Right kidney (tissue), 1 donor: Measurements from ENCODE around the gene CABLES2.

Source experiments
- DNase-seq: peaks from one replicate; pipeline ENCODE4 v3.0.0-alpha.2; 2016

The CABLES2 gene

DNA sequence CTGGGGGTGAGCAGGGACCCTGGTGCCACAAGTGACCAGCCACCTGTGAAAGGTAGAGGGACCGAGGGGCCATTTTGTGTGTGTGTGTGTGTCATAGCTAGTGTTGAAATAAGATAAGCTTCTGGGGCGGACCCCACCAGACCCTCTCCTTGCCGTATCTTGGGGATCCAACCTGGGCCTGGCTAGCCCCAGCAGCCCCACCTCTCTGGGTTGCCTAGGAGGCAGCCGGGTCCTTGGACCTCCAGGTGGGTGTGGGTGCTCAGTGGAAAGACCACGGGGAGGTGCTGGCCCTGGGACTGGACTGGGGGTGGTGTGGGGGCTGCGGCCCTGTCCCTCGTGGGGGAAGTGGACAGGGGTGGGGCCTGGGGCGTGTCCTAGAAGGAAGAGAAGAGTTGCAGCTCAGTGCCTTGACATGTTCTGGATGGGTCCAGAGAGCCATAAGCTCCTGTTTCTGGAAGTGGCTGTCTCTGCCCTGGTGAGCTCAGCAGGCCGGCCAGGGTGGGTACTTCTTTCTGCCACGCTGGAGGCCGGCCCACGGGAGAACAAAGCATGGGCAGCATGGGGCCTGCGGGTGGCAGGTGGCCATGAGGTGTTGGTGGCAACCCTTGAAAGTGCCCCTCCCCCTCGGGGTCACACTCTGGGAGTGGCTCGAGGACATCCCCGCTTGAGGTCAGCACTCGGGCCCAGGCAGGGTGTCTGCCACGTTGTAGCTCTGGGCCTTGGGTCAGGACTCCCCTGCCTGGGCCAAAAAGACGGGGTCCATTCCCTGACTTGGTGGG, 11.8 kb upstream of the CABLES2 start:
- no peak for DNase-seq

DNA sequence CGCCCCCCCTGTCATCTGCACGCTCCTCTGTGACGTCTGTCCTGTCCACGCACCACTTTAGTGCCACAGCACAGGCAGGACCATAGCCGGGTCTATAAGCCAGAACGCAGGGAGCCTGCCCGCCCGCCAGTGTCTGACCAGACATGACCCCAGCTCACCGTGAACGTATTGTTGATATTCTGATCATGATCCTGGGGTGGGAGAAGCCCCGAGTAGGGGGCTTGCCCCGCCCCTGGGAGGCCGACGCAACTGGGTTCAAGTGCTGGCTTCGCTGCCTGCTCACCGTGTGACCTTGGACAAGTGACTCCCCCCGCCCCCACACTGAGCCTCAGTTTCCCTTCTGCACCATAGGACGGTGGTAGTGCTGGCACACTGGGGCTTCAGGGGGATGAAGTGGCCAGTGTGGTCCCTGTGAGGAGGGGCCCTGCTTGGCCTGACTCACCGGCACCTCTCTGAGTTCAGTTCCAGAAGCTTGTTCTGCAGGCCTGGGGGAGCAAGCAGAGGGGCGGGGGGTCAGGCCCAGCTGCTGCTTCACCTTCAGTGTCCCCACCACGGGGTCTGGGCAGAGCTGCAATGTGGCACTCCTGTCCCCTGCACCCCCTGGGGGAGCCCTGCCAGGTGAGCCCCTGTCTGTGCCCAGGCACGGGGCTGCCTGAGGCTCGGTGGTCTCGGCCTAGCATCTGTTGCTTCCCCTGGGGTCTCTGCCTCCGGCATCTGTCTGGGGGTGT, 11.1 kb upstream of the CABLES2 start:
- DNase-seq: no peak

DNA sequence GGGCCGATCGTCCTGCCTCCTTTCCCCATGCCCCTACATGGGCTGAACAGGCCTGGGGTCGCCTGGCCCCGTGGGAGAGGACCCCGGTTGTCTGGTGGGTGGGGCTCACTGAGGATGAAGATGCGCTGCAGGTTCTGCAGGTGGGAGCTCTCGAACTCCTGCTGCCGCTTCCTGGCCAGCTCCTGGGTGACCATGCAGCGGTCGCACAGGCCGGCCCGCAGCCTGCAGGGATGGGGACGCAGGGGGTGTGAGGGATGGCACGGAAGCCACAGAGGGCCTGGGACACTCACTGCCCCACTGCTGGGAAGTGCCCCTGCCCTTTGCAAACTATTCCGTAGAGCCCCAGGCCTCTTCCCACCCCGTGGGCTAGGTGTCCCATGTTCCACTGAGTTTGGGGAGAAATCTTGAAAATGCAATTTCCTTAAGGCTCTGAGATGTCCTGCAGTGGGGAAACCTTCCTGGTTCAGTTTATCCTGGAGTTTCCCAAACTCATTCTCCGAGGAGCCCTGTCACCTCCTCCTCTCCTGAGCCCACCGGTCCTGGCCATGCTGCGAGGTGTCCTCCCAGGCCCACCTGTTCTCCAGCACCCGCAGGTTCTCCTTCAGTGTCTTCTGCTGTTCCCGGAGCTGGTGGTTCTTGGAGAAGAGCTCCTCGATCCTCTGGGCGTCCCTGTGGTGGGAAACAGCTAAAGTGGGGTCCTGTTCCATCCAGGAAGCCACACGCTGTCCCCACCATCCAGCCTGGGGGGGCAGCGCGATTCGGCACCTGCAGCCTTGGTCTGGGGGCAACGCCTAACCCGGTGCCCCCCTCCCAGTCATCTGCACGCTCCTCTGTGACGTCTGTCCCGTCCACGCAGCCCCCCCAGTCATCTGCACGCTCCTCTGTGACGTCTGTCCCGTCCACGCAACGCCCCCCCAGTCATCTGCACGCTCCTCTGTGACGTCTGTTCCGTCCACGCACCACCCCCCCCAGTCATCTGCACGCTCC, 9.9 kb upstream of the CABLES2 start:
- no peak for DNase-seq

DNA sequence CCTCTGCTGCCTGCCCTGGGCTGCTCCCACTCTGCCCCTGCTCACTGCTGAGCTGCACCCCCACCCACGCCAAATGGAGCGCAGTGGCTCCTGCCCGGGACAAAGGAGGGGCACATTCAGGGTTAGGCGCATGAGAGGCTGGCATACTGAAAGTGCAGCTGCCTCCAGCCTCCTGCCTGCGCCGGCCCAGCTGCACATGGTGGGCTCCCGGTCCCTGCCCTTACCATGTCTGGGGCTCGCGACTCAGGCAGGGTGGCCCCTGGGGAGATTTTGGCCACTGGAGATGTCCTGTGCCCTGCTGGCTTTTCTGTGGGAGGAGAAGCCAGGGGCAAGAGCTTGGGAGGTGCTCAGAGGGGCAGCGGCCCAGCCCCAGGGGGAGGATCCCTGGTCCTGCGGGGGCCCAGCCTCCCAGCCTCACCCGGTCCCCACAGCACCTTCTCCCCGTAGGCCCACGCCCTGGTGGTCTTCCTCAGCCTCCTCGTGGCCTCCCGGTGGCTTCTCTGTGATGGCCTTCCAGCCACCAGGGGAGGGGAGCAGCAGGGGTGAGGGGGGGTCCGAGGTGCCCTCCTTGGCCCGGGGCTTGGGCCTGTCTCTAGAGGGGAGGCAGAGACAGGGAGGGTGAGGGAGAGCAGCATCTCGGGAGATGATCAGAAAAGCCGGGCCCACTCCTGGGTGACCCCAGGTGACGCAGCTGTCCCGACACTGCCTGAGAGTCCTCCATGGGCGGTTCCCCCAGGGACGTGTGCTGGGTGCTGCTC, 8.4 kb upstream of the CABLES2 start:
- no peak for DNase-seq

DNA sequence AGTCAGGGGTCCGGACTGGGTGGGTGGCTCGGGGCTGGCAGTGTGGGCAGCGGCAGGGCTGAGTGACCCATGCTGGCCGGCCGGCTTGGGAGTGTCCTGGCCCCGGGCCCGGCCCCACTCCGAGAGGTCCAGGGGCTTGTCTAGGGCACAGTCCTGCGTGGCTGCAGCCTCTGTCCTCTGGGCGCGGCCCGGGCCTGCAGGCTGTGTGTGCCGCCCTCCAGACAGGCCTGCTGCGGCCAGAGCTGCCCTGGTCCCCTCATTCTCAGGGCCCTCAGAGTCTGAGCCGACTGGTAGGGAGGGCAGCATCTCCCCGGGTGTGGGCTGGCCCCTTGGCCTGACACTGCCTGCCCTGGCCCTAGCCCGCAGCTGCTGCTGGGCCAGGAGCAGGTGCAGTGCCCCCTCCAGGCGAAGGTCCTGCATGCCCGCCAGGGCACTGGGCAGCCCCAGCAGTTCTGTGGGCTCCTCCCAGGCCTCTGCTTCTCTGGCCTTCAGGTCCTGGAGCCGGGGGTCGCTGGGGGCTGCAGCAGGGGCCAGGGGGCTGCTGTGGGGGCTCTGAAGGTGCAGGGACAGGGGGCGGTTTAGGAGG, 6.9 kb upstream of the CABLES2 start:
- no peak for DNase-seq

DNA sequence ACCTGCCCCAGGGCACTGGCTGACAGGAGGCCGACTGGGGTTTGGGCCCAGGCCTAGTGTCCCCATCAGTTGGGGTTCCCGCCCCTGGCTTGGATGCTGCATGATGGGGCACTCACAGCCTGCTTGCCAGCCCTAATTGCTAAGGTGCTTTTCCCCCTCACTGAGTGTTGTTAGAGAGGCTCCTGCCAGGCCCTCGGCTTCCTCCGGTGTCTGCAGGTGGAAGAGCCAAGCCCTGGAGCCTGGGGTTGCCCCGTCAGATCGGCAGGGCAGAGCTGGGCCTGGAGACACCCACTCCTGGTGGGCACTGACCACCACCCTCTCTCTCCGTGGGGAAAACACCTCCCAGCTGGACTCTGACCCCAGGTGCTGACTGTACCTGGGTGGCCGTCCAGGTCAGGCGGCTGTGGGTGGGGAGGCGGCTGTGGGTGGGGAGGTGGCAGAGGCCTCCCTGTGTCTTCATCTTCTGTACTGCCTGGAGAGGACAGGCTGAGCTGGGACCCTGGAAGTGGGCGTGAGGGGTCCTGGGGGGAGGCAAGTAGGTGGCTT, 6.0 kb upstream of the CABLES2 start:
- DNase-seq: no peak

DNA sequence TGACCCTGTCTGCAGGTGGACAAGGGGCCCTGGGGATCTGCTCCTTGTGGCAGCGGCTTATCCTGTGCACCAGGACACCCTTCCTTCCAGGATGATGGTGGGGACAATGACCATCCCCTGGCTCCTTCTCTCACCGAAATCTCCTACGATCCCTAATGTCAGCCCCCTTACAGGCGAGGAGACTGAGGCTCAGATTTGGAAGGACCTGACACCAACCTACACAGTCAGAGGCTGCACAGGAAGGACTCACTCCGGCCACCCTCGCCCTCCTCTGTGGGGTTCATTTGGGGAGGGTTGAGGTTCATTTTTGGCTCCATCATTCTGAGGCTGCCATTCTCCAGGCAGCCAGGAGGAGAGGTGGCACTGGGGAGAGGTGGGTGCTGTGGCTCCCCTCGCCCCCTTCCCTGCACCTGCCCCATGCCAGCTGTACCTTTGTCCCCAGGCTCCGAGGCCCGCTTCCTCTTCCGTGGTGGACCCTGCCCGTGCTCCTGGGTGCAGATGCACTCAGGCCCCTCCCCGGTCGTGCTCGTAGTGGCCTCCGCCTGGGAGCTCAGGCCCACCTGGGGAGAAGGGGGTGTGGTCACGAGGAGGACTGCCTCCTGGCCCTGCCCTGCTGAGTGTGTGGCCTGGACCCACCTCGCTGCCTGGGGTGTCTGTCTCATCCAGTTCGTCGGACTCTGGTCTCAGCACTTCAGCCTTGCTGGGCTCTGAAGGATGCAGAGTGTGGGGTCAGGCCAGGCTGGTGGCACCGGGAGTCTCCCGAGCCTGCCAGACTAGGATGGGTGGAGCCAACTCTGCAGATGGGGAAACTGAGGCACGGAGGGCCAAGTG, 5.3 kb upstream of the CABLES2 start:
- no peak for DNase-seq

DNA sequence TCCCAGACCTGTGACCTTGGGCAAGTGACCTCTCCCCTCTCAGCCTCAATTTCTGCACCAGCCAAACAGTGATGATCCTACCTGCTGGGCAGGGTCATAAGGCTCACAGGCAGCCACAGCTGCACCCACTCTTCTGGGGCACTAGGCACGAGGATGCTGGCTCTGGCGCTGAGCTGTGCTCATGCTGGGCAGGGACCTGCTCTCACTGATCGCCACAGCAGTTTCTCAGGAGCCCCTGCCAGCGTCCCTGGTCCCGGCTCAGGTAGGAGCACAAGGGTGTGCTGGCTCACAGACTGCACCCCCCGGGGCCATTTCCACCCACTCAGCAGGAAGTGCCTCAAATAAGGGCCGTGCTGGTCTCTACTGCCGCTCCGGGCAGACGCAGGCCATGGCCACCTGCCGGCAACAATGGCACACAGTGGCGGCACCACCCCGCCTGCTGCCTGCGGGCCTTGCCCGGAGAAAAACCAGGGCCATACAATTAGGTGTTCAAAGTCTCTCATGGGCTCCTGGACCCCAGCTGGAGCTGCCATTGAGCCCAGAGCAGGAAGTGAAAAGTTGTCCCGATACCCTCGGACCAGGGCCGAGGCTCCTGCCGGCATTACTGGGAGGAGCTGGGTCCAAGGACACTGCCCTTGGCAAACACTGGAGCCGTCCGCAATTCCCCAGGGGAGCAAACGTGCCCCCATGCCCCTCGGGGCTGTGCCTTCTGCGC, 4.6 kb upstream of the CABLES2 start:
- no peak for DNase-seq

DNA sequence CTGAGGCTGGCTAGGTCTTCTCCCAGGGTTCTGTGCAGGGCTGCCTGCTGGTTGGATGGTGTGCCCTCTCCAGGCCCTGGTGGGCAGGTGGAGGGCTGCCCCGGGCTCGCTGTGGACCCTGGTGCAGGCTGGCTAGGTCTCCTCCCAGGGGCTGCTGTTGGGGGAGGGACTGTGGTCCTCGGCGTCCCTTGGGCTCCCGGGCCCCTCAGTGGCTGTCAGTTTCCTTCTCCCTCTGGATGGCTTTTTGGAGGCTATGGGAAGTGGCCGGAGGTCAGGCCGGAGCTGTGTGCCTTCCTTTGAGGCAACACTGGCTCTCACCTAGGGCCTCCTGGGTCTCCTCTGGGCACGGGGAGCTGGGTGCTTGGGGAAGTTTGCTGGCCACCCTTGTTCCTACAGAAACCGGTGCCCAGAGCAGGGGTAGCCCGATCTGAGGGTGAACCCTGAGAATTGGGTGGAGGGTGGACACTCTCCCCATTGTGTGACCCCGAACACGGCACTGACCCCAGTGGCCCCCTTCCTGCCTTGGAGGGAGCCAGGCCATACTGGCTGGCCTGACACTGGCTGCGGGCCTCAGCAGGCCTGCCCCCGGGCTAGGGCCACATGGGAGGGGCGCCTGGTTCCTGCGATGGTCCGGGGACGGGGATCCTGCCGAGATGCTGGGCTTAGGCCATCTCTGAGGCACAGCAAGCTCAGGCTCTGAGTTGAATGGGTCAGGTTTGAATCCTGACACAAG, 3.8 kb upstream of the CABLES2 start:
- no peak for DNase-seq

DNA sequence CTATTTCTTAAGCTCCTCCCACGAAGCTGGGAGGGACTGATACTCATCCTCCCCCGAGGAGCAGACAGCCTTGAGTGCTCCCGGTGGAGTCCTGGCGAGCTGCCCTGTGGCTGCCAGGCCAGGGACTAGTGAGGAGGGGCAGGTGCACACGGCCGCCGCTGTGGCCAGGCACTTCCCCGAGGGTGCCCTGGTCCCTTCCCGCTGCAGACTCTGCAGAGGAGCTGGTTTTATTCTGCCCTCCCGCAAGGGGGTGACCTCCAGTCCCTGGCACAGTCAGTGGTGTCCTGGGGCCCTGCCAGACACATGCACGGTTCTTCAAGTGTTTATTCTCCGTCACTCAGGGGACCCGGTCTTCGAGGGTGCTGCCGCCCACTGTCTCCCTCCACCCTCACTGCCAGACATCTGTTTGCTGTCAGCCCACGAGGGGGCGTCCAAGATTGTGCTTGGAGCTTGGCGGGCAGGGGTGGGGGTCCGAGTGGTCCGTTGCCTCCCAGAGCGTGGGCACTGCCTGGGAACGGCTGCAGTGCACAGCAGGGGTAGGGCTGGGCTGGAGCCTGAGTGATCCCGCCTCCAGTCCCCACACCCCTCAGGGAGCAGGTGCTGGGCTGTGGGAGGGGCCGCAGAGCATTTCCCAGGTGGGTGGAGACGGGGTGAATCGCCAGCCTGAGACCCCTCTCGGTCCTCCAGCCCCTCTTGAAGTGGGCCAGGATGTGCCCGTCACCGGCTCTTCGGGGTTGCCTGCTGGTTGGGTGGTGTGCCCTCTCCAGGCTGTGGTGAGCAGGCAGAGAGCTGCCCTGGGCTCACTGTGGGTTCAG, 3.1 kb upstream of the CABLES2 start:
- DNase-seq: peak; percentile 66

DNA sequence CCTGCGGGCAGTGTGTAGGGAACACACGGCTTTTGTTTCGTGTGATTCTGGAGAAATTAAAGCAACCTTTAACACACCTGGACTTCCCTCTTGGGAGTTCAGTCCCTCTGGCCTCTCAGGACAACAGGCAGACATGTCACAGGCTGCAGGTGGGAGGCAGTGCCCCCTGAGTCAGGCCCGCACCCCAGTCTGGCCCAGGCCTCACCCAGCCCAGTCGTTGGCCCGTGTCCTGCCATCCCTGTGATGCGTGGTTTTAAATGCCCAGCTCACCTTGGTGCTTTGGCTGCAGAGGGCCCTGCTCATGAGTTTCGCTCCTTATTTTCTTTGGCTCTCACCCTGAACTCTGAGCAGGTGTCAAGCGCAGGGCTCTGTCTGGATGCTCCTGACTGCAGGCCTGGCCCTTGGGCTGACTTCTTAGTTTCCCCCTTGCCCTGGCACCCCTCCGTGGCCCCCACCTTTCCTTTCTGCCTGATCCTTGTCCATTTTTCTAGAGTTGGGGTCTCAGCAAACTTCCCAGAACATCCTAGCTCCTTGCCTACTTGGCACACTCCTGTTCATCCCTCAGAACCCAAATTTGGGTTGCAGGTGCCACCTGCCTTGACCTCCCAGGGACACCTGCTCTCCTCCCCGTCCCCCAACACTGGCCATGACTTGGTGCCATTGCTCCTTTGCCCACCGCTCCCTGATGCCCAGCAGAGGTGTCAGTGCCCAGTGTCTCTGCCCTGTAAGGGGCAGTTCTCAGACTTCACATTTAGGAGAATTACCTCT, 2.2 kb upstream of the CABLES2 start:
- no peak for DNase-seq

DNA sequence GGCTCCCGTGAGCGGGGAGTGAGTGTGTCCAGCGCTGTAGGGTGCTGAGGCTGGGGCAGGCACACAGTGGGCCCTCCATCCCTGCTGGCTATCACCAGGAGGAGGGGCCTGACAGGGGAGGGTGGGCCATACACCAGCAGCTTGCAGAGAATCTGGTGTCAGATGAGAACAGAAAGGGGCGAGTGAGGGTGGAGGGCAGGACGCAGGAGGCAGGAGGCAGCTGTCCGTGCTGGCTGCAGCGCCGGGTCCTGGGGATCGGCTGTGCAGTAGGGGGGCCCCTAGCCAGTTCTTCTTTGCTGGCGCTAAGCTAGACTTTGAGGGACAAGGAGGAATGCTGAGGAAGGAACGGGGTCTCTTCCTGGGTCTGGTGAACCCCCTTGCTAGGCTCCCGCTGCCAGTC, 1.6 kb upstream of the CABLES2 start:
- DNase-seq: no peak

DNA sequence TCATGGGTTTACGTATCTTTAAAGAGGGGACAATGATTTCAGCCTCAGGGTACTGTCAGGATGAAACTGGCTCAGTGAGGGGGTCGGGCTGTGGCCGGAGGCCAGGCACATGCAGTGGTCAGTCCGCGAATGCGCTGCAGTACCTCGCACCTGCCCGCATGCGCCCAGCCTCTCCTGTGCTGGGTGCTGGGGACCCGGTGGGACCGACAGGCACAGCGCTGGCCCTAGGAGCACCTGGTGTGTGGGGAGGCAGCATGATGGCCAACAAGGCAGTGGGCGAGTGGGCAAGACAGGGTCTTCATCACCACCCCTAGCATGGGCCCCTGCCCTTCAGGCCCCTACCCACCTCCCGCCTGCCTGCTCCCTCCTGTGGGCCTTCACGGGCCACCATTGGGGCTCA, 970 bp upstream of the CABLES2 start:
- DNase-seq: no peak

DNA sequence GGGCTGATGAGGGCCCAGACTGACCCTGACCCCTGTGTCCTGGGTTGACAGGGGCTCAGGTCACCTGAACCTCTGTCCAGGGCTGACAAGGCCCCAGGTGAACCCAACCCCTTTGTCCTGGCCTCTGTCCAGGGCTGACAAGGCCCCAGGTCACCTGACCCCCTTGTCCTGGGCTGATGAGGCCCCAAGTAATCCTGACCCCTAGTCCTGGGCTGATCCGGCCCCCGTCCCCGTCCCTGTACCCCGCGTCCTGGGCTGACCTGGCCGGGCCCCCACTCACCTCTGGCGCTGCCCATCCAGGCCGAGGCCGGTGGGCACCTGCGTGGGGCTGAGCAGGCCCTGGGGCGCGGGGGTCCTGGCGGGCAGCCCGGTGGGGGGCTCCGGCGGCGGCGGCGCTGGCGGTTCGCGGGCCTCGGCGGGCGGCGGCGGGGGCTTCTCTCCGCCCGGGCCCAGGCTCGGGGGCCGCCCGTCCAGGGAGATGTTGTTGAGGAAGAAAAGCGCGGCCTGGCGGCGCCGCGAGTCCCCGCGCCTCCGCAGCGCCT, 379 bp downstream of the CABLES2 start:
- DNase-seq: no peak

DNA sequence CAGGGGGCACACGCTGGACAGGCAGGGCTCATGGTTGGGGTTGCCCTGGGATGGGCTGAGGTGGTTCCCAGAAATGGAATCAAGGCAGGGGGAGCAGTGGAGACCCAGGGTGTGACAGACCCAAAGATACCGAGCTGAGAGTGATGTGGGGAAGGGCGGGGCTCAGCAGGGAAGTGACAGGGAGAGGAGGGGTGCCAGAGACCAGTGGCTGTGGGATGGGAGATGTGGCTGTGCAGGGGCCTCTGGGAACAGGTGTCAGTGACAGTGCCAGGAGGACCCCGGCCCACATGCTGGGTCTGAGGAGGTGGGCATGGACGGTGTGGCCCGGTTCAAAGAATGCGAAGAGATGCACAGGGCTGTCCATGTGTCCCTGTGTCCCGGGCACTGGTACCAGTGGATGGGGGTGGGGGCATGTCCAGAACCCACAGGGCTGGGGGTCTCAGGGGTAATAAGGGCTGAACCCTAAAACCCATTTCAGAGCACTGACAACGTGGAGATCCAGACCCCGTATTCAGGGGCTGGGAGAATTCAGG, 1.0 kb downstream of the CABLES2 start:
- DNase-seq: no peak

DNA sequence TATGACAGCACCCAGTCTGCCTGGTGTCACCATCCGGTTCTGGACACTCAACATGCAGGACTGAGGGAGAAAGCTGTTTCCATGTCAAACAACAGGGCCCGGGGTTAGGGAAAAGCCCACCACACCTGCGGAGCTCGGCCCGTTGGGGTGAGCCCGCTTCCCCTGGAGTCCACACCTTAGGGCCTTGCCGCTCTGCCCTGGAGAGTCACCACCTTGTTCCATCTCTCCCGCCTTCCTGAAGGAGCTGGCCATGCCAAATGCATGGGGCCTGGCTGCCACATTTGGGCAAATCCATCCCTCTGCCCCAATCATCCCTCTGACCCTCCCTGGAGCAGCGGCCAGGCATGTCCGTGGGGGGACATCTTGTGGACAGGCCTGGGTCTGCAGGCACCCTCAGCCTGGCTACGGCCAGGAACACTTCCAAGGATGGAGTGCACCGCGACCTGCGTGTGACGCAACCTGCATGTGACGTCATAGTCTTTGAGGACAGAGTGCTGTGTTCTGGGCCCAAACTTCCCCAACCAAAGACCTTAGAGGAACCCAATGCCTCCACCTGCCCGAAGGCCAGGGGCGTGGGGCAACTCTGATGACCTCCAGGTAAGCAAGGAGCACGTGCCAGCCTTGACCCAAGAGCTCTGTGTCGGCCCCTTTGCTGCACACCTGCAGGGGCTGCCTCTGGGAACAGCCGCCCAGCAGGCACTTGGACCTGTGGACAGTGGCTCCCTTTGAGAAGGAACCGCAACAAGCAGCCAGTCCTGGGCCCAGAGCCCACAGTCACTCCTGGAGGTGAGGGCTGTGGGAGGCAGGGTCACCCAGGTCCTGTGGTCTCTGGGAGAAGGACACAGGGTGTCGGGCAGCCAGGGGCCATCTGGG, 1.7 kb downstream of the CABLES2 start:
- no peak for DNase-seq
